Uterus (tissue), 4 donors: ENCODE data around the gene CUZD1. TPM values are rescaled to one million over a fixed set of nuclear protein-coding genes. Genes with fewer than 3 reads are reported as not detected.
"Not testable (repeated sequence)": the region's sequence is repeated elsewhere in the genome, so short reads cannot be mapped to it uniquely, and the experiment has no call there.

Experiments
- DNase-seq, 2 donors: peaks; one replicate each; pipeline ENCODE4 v3.0.0-alpha.2; 2019 to 2020
- H3K27ac ChIP-seq, 2 donors: fragments of 200-600 bp; sonication (generic); 1 replicate in 1 of 2; 2 replicates in 1 of 2; pipeline ENCODE4 v1.5.1; 2016 to 2018
- H3K27me3 ChIP-seq, 2 donors: fragments of 200-600 bp; sonication (generic); one replicate each; pipeline ENCODE4 v1.5.1; 2018 to 2019; ENCODE audit warnings: control low read depth in 1 of 2
- H3K36me3 ChIP-seq, 2 donors: fragments of 200-600 bp; sonication (generic); one replicate each; pipeline ENCODE4 v1.5.1; 2019; ENCODE audit warnings: control low read depth in 1 of 2
- H3K4me1 ChIP-seq, 2 donors: fragments of 200-600 bp; sonication (generic); one replicate each; pipeline ENCODE4 v1.5.1; 2018 to 2019; ENCODE audit warnings: control low read depth in 1 of 2
- H3K4me3 ChIP-seq, 2 donors: fragments of 200-600 bp; sonication (generic); 1 replicate in 1 of 2; 2 replicates in 1 of 2; pipeline ENCODE4 v1.5.1; 2018 to 2019; ENCODE audit warnings: mild to moderate bottlenecking in 1 of 2
- H3K9me3 ChIP-seq, 2 donors: fragments of 200-600 bp; sonication (generic); one replicate each; pipeline ENCODE4 v1.5.1; 2019; ENCODE audit warnings: control low read depth in 1 of 2
- POLR2A ChIP-seq, 2 donors: fragments of 450-650 bp; IDR thresholded peaks; one replicate each; pipeline ENCODE4 v1.6.1; 2016; ENCODE audit warnings: antibody characterized with exemption in 2 of 2, mild to moderate bottlenecking in 1 of 2, moderate library complexity in 1 of 2
- intact Hi-C: fragments of 100-400 bp; cut with DNase I; formaldehyde crosslinking; loops from one replicate; pipeline ENCODE4 v1.15.1; 2023; ENCODE audit warnings: low total_unique reads
- total RNA-seq, 4 donors: library from RNA; depleted of rRNA in 3 of 4; stranded (reverse); fragments of >200 nt in 3 of 4; gene quantifications; one replicate each; pipeline versions ENCODE4 v1.1.0 to v1.2.4, GENCODE V29; 2014 to 2023
- TF ChIP-seq, protein P1 (sequence below), 4 experiments: fragments of 200-600 bp in 2 of 4; fragments of 450-650 bp in 2 of 4; sonication (generic) in 2 of 4; IDR thresholded peaks; one replicate each; pipeline ENCODE4 v1.5.1; 2016 to 2019; ENCODE audit warnings: antibody characterized with exemption in 4 of 4, mild to moderate bottlenecking in 2 of 4, moderate library complexity in 1 of 4
- donor health status: DM: yes; HTN: yes; CAD: no.

The CUZD1 gene
- total RNA-seq, 4 donors from 2014 or later = 0.97 to 1.5 (median 1.3) TPM; not detected in 1

DNA sequence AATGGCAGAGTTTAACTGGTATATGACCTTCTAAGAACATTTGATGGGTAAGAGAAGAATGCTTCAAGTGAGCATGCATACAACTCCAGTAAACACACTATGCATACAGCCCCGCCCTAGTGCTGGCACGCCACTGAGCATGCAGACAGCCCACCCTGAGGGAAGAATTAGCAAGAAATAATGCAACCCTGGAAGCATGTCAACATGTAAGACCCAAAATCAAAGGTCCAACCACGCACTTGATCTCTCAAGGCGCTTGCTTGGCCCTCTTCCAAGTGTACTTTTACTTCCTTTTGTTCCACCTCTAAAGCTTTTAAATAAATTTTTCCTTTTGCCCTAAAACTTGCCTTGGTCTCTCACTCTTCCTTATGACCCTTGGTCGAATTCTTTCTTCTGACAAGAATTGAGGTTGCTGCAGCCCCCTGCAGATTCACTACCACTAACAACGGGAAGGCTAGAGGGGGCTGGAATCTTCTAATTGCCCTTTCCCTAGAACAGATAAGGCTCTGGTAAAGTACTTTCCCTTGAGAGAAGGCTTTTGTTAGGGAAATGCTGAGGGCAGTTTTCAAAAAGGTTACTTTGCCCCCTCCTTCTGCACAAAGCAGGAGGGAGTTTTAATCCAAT is 30.3 kb upstream of the CUZD1 start:
- H3K36me3 ChIP-seq = no peaks in the 10 kb centered on the region
- H3K4me1 ChIP-seq = peaks cover 0 to 7% of the 10 kb centered on the region in 2 donors
- no peak for DNase-seq
- no peaks in the 10 kb centered on the region for H3K9me3 ChIP-seq
- H3K27me3 ChIP-seq = no peaks in the 10 kb centered on the region
- H3K27ac ChIP-seq = no peak overlapping the region
- H3K4me3 ChIP-seq = no peak overlapping the region
- intact Hi-C loops = no loop called here
- no peak for TF ChIP-seq POLR2A (IDR thresholded peaks at IDR 0.05)
- TF ChIP-seq, protein P1, sequence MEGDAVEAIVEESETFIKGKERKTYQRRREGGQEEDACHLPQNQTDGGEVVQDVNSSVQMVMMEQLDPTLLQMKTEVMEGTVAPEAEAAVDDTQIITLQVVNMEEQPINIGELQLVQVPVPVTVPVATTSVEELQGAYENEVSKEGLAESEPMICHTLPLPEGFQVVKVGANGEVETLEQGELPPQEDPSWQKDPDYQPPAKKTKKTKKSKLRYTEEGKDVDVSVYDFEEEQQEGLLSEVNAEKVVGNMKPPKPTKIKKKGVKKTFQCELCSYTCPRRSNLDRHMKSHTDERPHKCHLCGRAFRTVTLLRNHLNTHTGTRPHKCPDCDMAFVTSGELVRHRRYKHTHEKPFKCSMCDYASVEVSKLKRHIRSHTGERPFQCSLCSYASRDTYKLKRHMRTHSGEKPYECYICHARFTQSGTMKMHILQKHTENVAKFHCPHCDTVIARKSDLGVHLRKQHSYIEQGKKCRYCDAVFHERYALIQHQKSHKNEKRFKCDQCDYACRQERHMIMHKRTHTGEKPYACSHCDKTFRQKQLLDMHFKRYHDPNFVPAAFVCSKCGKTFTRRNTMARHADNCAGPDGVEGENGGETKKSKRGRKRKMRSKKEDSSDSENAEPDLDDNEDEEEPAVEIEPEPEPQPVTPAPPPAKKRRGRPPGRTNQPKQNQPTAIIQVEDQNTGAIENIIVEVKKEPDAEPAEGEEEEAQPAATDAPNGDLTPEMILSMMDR (IDR thresholded peaks at IDR 0.05) = no peak

DNA sequence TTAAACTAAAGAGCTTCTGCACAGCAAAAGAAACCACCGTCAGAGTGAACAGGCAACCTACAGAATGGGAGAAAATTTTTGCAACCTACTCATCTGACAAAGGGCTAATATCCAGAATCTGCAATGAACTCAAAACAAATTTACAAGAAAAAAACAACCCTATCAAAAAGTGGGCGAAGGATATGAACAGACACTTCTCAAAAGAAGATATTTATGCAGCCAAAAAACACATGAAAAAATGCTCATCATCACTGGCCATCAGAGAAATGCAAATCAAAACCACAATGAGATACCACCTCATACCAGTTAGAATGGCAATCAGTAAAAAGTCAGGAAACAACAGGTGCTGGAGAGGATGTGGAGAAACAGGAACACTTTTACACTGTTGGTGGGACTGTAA is 26.3 kb upstream of the CUZD1 start:
- intact Hi-C loops, H3K27ac ChIP-seq, H3K4me1 ChIP-seq, H3K27me3 ChIP-seq, H3K9me3 ChIP-seq, H3K36me3 ChIP-seq, DNase-seq, H3K4me3 ChIP-seq: not testable (repeated sequence)

DNA sequence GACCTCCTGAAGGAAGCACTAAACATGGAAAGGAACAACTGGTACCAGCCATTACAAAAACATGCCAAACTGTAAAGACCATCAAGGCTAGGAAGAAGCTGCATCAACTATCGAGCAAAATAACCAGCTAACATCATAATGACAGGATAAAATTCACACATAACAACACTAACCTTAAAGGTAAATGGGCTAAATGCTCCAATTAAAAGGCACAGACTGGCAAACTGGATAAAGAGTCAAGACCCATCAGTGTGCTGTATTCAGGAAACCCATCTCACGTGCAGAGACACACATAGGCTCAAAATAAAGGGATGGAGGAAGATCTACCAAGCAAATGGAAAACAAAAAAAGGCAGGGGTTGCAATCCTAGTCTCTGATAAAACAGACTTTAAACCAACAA is 23.1 kb upstream of the CUZD1 start:
- intact Hi-C loops, H3K36me3 ChIP-seq, H3K4me3 ChIP-seq, H3K9me3 ChIP-seq, H3K27ac ChIP-seq, DNase-seq, H3K4me1 ChIP-seq, H3K27me3 ChIP-seq: not testable (repeated sequence)

DNA sequence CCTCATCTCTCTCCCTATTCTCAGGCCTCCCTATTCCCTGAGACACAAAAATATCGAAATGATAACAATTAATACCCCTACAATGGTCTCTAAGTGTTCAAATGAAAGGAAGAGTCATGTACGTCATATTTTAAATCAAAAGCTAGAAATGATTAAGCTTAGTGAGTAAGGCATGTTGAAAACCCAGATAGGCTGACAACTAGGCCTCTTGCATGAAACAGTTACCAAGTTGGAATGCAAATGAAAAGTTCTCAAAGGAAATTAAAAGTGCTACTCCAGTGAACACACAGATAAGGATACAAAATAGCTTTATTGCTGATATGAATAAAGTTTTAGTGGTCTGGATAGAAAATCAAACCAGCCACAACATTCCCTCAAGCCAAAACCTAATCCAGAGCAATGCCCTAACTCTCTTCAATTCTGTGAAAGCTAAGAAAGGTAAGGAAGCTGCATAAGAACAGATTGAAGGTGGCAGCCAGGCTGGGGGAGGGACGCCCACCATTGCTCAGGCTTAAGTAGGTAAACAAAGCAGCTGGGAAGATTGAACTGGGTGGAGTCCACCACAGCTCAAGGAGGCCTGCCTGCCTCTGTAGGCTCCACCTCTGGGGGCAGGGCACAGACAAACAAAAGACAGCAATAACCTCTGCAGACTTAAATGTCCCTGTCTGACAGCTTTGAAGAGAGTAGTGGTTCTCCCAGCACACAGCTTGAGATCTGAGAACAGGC is 21.3 kb upstream of the CUZD1 start:
- intact Hi-C loops, H3K9me3 ChIP-seq, DNase-seq, H3K4me3 ChIP-seq, H3K27ac ChIP-seq, H3K36me3 ChIP-seq, H3K4me1 ChIP-seq, H3K27me3 ChIP-seq: not testable (repeated sequence)

DNA sequence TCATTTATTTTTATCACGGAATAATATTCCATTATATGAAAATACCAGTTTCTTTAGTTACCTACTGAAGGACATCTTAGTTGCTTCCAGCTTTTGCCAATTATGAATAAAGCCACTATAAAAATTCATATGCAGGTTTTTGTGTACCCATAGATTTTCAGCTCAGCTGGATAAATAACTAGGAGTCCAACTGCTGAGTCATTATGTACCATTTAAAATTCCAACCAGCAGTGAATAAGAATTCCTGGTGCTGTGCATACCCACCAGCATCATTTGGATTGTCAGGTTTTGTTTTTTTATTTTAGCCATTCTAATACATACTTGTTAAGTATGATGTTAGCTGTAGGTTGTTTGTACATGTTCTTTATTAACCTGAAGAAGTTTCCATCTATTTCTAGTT is 19.2 kb upstream of the CUZD1 start:
- H3K27me3 ChIP-seq = no peaks in the 10 kb centered on the region
- H3K27ac ChIP-seq = no peak overlapping the region
- no peak overlapping the region for H3K4me3 ChIP-seq
- no peaks in the 10 kb centered on the region for H3K36me3 ChIP-seq
- no peaks in the 10 kb centered on the region for H3K9me3 ChIP-seq
- TF ChIP-seq POLR2A (IDR thresholded peaks at IDR 0.05) = no peak
- TF ChIP-seq, protein P1 (IDR thresholded peaks at IDR 0.05) = no peak
- no peaks in the 10 kb centered on the region for H3K4me1 ChIP-seq
- intact Hi-C loops = no loop called here
- no peak for DNase-seq

DNA sequence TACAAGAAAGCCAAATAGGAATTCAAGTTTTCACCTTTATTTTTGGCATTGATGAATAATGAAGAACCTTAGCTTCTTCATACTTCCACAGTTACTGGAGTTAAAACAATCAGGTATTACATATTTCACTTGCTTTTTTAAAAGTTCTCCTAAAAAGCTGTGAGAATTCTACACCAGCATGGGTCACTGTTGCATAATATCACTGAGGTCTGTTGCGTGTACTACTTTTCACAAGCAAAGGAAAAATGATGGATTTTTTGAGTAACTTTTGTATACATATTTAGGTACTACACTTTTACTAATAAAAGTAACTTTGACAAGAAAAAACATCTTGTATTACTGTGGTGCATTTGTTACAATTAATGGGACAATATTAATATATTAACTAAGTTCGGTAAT is 18.5 kb upstream of the CUZD1 start:
- intact Hi-C loops = no loop called here

More for the DNA sequence above, 18.5 kb upstream of the CUZD1 start:
- Histone ChIP-seq H3K27ac (no peak overlapping the region), H3K4me1 (no peaks in the 10 kb centered on the region), H3K36me3 (no peaks in the 10 kb centered on the region), H3K4me3 (no peak overlapping the region), H3K27me3 (no peaks in the 10 kb centered on the region), H3K9me3 (no peaks in the 10 kb centered on the region)
- no peak for TF ChIP-seq POLR2A (IDR thresholded peaks at IDR 0.05)
- TF ChIP-seq, protein P1 (IDR thresholded peaks at IDR 0.05) = no peak
- no peak for DNase-seq
